ENCODE data around the gene LRRC8E. TPM values are rescaled to one million over a fixed set of nuclear protein-coding genes. Genes with fewer than 3 reads are reported as not detected.

LRRC8E gene
- total RNA-seq, 1 donor from 2014 or later = not detected

- Histone ChIP-seq H3K36me3 (peaks cover 0 to 2% of the 10 kb centered on the region in 2 donors), H3K9me3 (no peaks in the 10 kb centered on the region), H3K4me1 (no peaks in the 10 kb centered on the region), H3K27ac (no peak overlapping the region), H3K27me3 (no peaks in the 10 kb centered on the region), H3K4me3 (no peak overlapping the region)
- TF ChIP-seq CTCF (IDR thresholded peaks at IDR 0.05) = no peak
- intact Hi-C loops (cut with DNase I) = no loop called here
- no peak for DNase-seq (ENCODE audit: low spot score in 2 of 2)
These were observed 40.6 kb upstream of the LRRC8E start for GRCh38 chr19:7847664-7848063.

GRCh38 chr19:7848779-7849457 is 39.4 kb upstream of the LRRC8E start:
- Histone ChIP-seq H3K4me1 (no peaks in the 10 kb centered on the region), H3K27ac (no peak overlapping the region), H3K36me3 (peaks cover 0 to 2% of the 10 kb centered on the region in 2 donors), H3K4me3 (no peak overlapping the region), H3K9me3 (no peaks in the 10 kb centered on the region), H3K27me3 (no peaks in the 10 kb centered on the region)
- DNase-seq (ENCODE audit: low spot score in 2 of 2) = no peak
- intact Hi-C loops (cut with DNase I) = no loop called here
- TF ChIP-seq CTCF (IDR thresholded peaks at IDR 0.05) = no peak

- no peaks in the 10 kb centered on the region for H3K4me1 ChIP-seq
- no peak overlapping the region for H3K4me3 ChIP-seq
- intact Hi-C loops (cut with DNase I) = no loop called here
- no peaks in the 10 kb centered on the region for H3K27me3 ChIP-seq
- H3K9me3 ChIP-seq = no peaks in the 10 kb centered on the region
- TF ChIP-seq CTCF (IDR thresholded peaks at IDR 0.05) = no peak
- H3K27ac ChIP-seq = no peak overlapping the region
- H3K36me3 ChIP-seq = peaks cover 0 to 2% of the 10 kb centered on the region in 2 donors
- DNase-seq (ENCODE audit: low spot score in 2 of 2) = no peak
These were observed 38.7 kb upstream of the LRRC8E start for GRCh38 chr19:7849631-7849999.

- no peak for DNase-seq (ENCODE audit: low spot score in 2 of 2)
These were observed 38.1 kb upstream of the LRRC8E start for GRCh38 chr19:7850000-7850813.

More at GRCh38 chr19:7850000-7850813, 38.1 kb upstream of the LRRC8E start:
- Histone ChIP-seq H3K27me3 (no peaks in the 10 kb centered on the region), H3K4me1 (no peaks in the 10 kb centered on the region), H3K9me3 (no peaks in the 10 kb centered on the region), H3K36me3 (peaks cover 0 to 2% of the 10 kb centered on the region in 2 donors), H3K27ac (no peak overlapping the region), H3K4me3 (no peak overlapping the region)
- intact Hi-C loops (cut with DNase I) = loop anchor here (5.0 kb wide), 1 partner anchor 157 kb away; the partner anchor contains the start of gene ELAVL1
- TF ChIP-seq CTCF (IDR thresholded peaks at IDR 0.05) = no peak

Data from ascending aorta (tissue), 2 donors.